Measurements from ENCODE around the gene EFCAB11.
A peak's percentile ranks its signal among the peaks of the same experiment; 100 is the strongest.

EFCAB11 gene

GRCh38 chr14:89767131-89767530 is 187.4 kb downstream of the EFCAB11 start:
- DNase-seq (ENCODE audit: low spot score), result no peak

- no peak for DNase-seq (ENCODE audit: low spot score)
Measured at GRCh38 chr14:89765346-89765745, 189.2 kb downstream of the EFCAB11 start.

GRCh38 chr14:89760086-89760485 is 194.4 kb downstream of the EFCAB11 start:
- no peak for DNase-seq (ENCODE audit: low spot score)

- no peak for DNase-seq (ENCODE audit: low spot score)
Measured at GRCh38 chr14:89757313-89757939, 197.1 kb downstream of the EFCAB11 start.

- no peak for DNase-seq (ENCODE audit: low spot score)
Measured at GRCh38 chr14:89755816-89756215, 198.7 kb downstream of the EFCAB11 start.

- no peak for DNase-seq (ENCODE audit: low spot score)
Measured at GRCh38 chr14:89753828-89754412, 200.6 kb downstream of the EFCAB11 start.

- no peak for DNase-seq (ENCODE audit: low spot score)
Measured at GRCh38 chr14:89750908-89751392, 203.6 kb downstream of the EFCAB11 start.

- no peak for DNase-seq (ENCODE audit: low spot score)
Measured at GRCh38 chr14:89750281-89750755, 204.2 kb downstream of the EFCAB11 start.

GRCh38 chr14:89748004-89748403 is 206.5 kb downstream of the EFCAB11 start:
- DNase-seq (ENCODE audit: low spot score), result peak; percentile 33

GRCh38 chr14:89747126-89747525 is 207.4 kb downstream of the EFCAB11 start:
- DNase-seq (ENCODE audit: low spot score), result no peak

- DNase-seq (ENCODE audit: low spot score), result no peak
Measured at GRCh38 chr14:89746654-89747053, 207.9 kb downstream of the EFCAB11 start.

- DNase-seq (ENCODE audit: low spot score), result no peak
Measured at GRCh38 chr14:89746135-89746534, 208.4 kb downstream of the EFCAB11 start.
